Loucy (cell line): ENCODE results near the gene TLR8.

Experiments
- H2AFZ ChIP-seq: fragments of 200-600 bp; sonication (generic); 2 replicates; pipeline ENCODE4 v1.6.0; 2016; ENCODE audit warnings: antibody characterized with exemption, mild to moderate bottlenecking, low read length, moderate library complexity
- H3F3A ChIP-seq: fragments of 200-600 bp; 2 replicates; pipeline ENCODE4 v1.6.0; 2016; ENCODE audit warnings: antibody characterized with exemption, low read depth, mild to moderate bottlenecking
- H3K27me3 ChIP-seq: fragments of 200-600 bp; sonication (generic); 2 replicates; pipeline ENCODE4 v1.6.1; 2014; ENCODE audit warnings: low read length, mild to moderate bottlenecking; ENCODE audit not compliant: insufficient read depth, poor library complexity, severe bottlenecking
- H3K36me3 ChIP-seq: fragments of 200-600 bp; sonication (generic); 2 replicates; pipeline ENCODE4 v1.6.1; 2016; ENCODE audit warnings: low read length; ENCODE audit not compliant: insufficient read depth
- H3K4me1 ChIP-seq: fragments of 200-600 bp; sonication (generic); 2 replicates; pipeline ENCODE4 v1.5.1; 2014; ENCODE audit warnings: low read length, mild to moderate bottlenecking; ENCODE audit not compliant: insufficient read depth, poor library complexity, severe bottlenecking
- H3K4me2 ChIP-seq: fragments of 200-600 bp; sonication (generic); 2 replicates; pipeline ENCODE4 v1.6.0; 2014; ENCODE audit warnings: antibody characterized with exemption, low read length, low read depth, mild to moderate bottlenecking; ENCODE audit not compliant: poor library complexity, severe bottlenecking
- H3K4me3 ChIP-seq: fragments of 200-600 bp; sonication (generic); 2 replicates; pipeline ENCODE4 v1.5.1; 2014; ENCODE audit warnings: low read length, mild to moderate bottlenecking, mixed read lengths; ENCODE audit not compliant: poor library complexity, severe bottlenecking
- H3K79me2 ChIP-seq: fragments of 200-600 bp; sonication (generic); 2 replicates; pipeline ENCODE4 v1.6.1; 2014; ENCODE audit warnings: low read length; ENCODE audit not compliant: insufficient read depth
- H3K9ac ChIP-seq: fragments of 200-600 bp; sonication (generic); 2 replicates; pipeline ENCODE4 v1.6.0; 2014; ENCODE audit warnings: mild to moderate bottlenecking, low read depth, low read length, moderate library complexity; ENCODE audit not compliant: poor library complexity, severe bottlenecking
- H3K9me2 ChIP-seq: fragments of 200-600 bp; sonication (generic); replicated peaks from 2 replicates; pipeline ENCODE4 v1.6.1; 2016; ENCODE audit warnings: low read depth, low read length, mixed read lengths
- H3K9me3 ChIP-seq: fragments of 200-600 bp; sonication (generic); 2 replicates; pipeline ENCODE4 v1.6.1; 2014; ENCODE audit warnings: mild to moderate bottlenecking, antibody characterized with exemption, low read length, low read depth; ENCODE audit not compliant: insufficient read depth
- H4K20me1 ChIP-seq: fragments of 200-600 bp; sonication (generic); 2 replicates; pipeline ENCODE4 v1.6.0; 2014; ENCODE audit warnings: antibody characterized with exemption, low read length, mild to moderate bottlenecking; ENCODE audit not compliant: insufficient read depth, poor library complexity, severe bottlenecking
- CTCF ChIP-seq: fragments of 200-600 bp; sonication (generic); conservative IDR thresholded peaks from 2 replicates; pipeline ENCODE4 v1.5.1; 2014; ENCODE audit warnings: mild to moderate bottlenecking, antibody characterized with exemption, low read length
- EZH2phosphoT487 ChIP-seq: fragments of 200-600 bp; IDR thresholded peaks from 2 replicates; pipeline ENCODE4 v1.6.1; 2018; ENCODE audit warnings: antibody characterized with exemption, mild to moderate bottlenecking, moderate library complexity, borderline replicate concordance

Gene TLR8

GRCh38 chrX:12896935-12897334 lies 9.5 kb upstream of the TLR8 start:
- H3K27me3 ChIP-seq = no peaks in the 10 kb centered on the region

DNA sequence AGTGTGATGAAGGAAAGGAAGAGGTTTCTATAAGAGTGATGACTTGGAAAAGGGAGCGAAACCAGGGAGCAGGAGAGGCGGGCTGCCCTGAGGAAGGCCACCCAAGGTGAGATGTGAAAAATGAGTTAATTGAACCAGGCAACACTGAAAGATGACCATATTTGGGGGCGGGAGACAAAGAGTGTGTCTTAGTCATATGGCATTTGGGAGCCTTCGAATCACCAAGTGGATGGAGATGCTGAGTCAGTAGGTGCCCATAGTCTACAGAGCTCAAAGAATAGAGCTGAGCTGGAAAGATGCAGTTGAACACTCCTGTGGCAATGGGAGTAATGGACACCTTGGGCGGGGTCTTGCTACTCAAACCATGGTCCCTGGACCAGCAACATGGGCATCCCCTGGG lies 8.3 kb upstream of the TLR8 start:
- Histone ChIP-seq H3K27me3 (no peaks in the 10 kb centered on the region), H3K79me2 (no peaks in the 10 kb centered on the region), H3K9me2 (no peaks in the 10 kb centered on the region), H3K4me1 (no peaks in the 10 kb centered on the region), H3K4me2 (no peak overlapping the region), H2AFZ (no peak overlapping the region), H3K9ac (no peak overlapping the region), H3K9me3 (no peaks in the 10 kb centered on the region), H3K4me3 (no peak overlapping the region), H4K20me1 (no peaks in the 10 kb centered on the region), H3F3A (no peaks in the 10 kb centered on the region), H3K36me3 (no peaks in the 10 kb centered on the region)
- TF ChIP-seq CTCF (no peak), EZH2phosphoT487 (no peak)

More at GRCh38 chrX:12896935-12897334, 9.5 kb upstream of the TLR8 start:
- no peaks in the 10 kb centered on the region for H3K36me3 ChIP-seq
- no peaks in the 10 kb centered on the region for H3K9me2 ChIP-seq
- H3K4me2 ChIP-seq = no peak overlapping the region
- no peaks in the 10 kb centered on the region for H3K9me3 ChIP-seq
- no peak overlapping the region for H3K4me3 ChIP-seq
- H3K4me1 ChIP-seq = no peaks in the 10 kb centered on the region
- H3K9ac ChIP-seq = no peak overlapping the region
- H4K20me1 ChIP-seq = no peaks in the 10 kb centered on the region
- TF ChIP-seq CTCF = no peak
- no peak for TF ChIP-seq EZH2phosphoT487
- no peaks in the 10 kb centered on the region for H3K79me2 ChIP-seq
- no peak overlapping the region for H2AFZ ChIP-seq
- H3F3A ChIP-seq = no peaks in the 10 kb centered on the region

- no peak overlapping the region for H3K9ac ChIP-seq
- H3K27me3 ChIP-seq = no peaks in the 10 kb centered on the region
Measured at GRCh38 chrX:12899506-12899905, 6.9 kb upstream of the TLR8 start.

More at GRCh38 chrX:12899506-12899905, 6.9 kb upstream of the TLR8 start:
- H3K9me2 ChIP-seq = no peaks in the 10 kb centered on the region
- H3F3A ChIP-seq = no peaks in the 10 kb centered on the region
- H4K20me1 ChIP-seq = no peaks in the 10 kb centered on the region
- TF ChIP-seq EZH2phosphoT487 (no peak), CTCF (no peak)
- no peak overlapping the region for H3K4me2 ChIP-seq
- H3K4me1 ChIP-seq = no peaks in the 10 kb centered on the region
- no peaks in the 10 kb centered on the region for H3K9me3 ChIP-seq
- H3K36me3 ChIP-seq = no peaks in the 10 kb centered on the region
- H2AFZ ChIP-seq = no peak overlapping the region
- H3K79me2 ChIP-seq = no peaks in the 10 kb centered on the region
- no peak overlapping the region for H3K4me3 ChIP-seq
